GM20000 (cell line): ENCODE measurements around the gene TLR9.

Experiments used
- DNase-seq: peaks from one replicate; pipeline ENCODE4 v3.0.0; 2012; ENCODE audit warnings: low spot score
- TF ChIP-seq, protein P1 (sequence below): IDR thresholded peaks from 2 replicates; pipeline ENCODE4 v1.5.1; 2012; ENCODE audit warnings: mild to moderate bottlenecking, control low read depth; ENCODE audit errors: extremely low read depth, missing control alignments

Gene TLR9

DNA sequence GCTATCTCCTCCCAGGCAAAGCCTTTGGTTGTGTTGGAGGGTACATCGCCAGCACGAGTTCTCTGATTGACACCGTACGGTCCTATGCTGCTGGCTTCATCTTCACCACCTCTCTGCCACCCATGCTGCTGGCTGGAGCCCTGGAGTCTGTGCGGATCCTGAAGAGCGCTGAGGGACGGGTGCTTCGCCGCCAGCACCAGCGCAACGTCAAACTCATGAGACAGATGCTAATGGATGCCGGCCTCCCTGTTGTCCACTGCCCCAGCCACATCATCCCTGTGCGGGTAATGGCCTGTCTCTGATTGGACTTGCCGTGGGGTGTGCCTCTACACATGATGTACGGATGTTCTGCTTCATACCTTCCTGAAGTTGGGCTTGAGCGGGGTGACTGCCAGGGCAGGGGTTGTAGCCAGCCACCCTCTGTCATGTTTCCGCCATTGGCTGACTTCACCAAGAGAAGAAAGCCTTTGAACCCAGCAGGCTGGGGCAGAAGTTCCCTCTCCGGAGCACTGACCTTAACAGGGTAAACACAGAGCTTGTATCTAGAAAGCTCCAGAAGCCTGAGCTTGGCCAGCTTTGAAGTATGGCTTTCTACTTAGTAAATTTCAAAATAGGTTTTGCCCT is 14.1 kb downstream of the TLR9 start:
- DNase-seq = no peak
- TF ChIP-seq, protein P1, sequence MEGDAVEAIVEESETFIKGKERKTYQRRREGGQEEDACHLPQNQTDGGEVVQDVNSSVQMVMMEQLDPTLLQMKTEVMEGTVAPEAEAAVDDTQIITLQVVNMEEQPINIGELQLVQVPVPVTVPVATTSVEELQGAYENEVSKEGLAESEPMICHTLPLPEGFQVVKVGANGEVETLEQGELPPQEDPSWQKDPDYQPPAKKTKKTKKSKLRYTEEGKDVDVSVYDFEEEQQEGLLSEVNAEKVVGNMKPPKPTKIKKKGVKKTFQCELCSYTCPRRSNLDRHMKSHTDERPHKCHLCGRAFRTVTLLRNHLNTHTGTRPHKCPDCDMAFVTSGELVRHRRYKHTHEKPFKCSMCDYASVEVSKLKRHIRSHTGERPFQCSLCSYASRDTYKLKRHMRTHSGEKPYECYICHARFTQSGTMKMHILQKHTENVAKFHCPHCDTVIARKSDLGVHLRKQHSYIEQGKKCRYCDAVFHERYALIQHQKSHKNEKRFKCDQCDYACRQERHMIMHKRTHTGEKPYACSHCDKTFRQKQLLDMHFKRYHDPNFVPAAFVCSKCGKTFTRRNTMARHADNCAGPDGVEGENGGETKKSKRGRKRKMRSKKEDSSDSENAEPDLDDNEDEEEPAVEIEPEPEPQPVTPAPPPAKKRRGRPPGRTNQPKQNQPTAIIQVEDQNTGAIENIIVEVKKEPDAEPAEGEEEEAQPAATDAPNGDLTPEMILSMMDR = no peak

DNA sequence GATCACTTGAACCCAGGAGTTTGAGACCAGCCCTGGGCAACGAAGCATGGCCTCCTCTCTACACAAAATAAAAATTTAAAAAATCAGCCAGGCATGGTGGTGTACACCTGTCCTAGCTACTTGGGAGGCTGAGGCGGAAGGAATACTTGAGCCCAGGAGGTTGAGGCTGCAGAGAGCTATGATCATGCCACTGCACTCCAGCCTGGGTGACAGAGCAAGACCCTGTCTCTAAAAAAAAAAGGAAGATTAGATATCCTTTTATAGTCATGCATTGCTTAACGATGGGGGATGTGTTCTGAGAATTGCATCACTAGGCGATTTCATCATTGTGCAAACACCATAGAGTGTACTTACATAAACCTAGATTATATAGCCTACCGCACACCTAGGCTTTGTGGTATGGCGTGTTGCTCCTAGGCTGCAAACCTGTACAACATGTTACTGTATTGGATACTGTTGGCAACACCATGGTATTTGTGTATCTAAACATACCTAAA is 14.8 kb downstream of the TLR9 start:
- no peak for DNase-seq
- TF ChIP-seq, protein P1 = no peak

DNA sequence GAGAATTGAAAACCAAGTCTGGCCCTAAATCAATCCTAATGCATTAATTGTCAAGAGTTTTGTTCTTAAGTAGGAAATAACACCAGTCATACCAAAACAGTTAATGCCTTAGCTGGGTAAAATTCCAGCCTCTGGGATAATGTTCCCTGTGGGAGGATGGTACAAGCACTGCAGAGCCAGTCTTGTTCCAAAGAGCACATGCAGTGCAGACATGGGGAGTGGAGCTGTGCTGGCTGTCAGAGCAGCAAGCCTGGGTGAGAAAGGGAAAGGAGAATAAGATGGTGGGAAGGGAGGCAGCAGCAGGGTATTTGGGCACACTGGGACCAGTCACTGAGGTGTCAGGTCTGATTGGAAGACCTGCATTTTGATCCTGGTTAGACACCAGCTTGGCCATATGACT is 15.4 kb downstream of the TLR9 start:
- DNase-seq = no peak
- TF ChIP-seq, protein P1 = no peak

DNA sequence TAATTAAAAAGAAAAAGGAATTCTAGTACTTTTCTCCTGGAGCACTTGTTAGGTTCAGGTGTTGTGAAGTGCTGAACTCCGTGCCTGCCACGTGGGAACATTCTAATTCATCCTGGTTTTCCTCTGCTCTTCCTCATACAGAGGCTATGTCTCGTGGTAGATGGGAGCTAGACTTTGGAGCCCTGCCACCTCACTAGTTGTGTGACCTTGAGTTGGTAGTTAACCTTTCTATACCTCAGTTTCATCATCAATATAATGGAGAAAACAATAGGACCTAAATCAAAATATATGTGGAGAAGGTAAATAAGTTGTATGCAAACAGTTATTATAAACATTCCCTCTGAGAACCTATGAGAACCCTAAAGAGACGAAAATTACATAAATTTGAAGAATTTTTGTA is 16.9 kb downstream of the TLR9 start:
- TF ChIP-seq, protein P1 = no peak
- no peak for DNase-seq

DNA sequence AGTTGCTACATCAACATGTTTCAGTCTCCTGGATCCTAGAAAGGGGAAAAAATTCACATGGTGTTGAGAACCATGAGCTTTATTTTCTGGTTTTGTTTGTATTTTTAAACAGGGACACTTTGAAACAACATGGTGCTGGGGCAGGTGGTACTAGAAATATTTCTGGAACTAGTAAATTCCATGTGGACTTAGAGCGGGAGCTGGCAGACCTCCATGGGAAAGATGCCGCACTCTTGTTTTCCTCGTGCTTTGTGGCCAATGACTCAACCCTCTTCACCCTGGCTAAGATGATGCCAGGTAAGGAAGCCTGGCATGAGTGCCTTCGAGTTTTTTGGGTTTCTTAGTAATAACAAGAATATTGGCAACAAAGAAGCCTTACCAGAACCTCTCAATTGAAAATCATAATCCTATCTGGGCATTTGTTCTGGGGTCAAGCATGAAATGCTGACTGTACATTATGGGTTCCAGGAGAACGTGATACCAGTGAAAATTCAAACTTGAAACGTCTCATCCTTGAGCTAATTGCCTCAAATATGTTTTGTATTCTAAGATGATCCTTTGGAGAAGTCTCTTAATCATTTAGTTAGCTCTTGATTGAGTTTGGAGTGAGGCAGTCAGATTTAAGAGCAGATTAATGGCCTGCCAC is 19.6 kb downstream of the TLR9 start:
- TF ChIP-seq, protein P1 = no peak

DNA sequence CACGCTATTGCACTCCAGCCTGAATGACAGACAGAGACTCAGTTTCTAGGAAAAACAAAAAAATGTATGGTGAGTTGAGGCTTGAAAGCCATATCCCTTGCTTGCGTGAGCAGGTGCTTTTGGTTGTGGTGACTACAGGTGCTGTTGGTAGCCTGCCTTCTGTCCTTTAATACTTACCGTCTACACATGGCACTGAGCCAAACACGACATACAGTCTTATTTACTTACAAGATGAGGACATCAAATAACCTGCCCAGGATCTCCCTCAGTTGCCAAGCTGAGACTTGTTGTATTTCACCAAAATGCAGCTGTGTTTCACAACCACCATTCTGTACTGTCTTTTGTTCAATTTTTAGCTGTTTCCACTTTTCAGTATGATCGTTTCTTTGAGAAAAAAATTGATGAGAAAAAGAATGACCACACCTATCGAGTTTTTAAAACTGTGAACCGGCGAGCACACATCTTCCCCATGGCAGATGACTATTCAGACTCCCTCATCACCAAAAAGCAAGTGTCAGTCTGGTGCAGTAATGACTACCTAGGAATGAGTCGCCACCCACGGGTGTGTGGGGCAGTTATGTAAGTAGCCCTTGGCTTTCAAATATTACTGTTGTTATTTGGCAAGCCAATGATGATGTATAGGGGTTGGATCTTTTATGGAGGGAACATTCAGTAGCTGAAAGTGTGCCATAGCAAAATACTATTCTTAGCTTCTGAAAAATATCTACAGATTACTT is 20.9 kb downstream of the TLR9 start:
- no peak for DNase-seq
- TF ChIP-seq, protein P1 = no peak

More for the DNA sequence above, 19.6 kb downstream of the TLR9 start:
- no peak for DNase-seq

DNA sequence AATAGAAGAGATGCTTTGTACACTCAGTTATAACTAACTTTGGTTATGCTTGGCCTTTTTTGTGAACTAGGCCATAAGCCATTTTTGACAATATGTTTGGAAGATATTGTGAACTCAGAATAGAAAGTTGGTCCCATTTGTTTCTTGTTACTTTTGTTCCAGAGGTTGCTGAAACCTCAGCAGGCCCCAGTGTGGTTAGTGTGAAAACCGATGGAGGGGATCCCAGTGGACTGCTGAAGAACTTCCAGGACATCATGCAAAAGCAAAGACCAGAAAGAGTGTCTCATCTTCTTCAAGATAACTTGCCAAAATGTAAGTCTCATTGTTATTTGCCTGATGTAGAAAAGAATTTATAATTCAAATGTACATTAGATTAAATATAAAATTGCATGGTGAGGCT is 21.7 kb downstream of the TLR9 start:
- TF ChIP-seq, protein P1 = no peak
- no peak for DNase-seq
